ENCODE data around the gene GNG14. TPM values are rescaled to one million over a fixed set of nuclear protein-coding genes. Genes with fewer than 3 reads are reported as not detected.
"Not testable (repeated sequence)": the region's sequence is repeated elsewhere in the genome, so short reads cannot be mapped to it uniquely, and the experiment has no call there.

The GNG14 gene
- total RNA-seq, 1 experiment from 2014 or later, result not detected

DNA sequence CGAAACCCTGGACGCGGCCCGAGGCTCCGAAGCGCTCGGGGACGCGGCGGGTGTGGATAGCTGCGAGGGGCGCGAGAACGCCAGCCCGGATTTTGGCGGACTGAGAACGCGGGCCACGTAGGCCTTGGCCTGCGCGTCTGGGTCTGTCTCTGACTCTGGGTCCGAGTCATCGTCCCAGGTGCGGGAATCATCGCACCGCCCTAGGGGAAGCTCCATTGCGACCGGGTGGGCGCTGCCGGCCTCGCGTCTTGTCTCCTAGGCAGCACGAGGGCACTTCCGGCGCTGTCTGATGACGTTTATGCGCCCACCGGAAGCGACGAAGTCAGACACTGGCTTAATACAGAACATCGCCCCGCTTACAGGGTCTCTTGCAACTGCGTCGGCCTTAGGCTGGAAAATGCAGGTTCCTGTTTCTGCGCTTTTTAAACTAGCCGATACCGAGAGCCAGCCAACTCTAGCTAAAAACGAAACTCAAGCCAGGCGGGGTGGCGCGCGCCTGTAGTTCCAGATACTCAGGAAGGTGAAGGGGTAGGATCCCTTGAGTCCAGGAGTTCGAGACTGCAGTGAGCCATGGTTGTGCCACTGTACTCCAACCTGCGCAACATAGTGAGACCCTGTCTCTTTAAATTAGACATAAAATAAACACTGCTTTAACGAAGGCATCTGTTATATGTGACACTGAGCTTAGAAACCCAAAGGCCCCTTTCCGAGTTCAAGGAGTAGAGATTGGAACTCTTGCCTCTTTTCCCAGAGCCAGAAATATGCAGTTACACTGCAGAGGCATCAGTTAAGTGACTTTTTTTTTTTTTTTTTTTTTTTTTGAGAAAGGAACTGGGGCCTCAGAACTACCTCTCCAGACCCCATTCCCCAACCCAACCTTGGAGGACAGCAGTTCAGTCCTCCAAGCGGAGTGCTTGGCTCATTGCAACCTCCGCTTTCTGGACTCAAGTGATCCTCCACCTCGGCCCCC lies 8.9 kb downstream of the GNG14 start, which contains the start of gene FBXW9:
Gene FBXW9 (minus strand): TSS at position 266 of the 970 bp plus-strand sequence. CDS start 50 bp downstream, at position 216.
- Mint-ChIP-seq H3K4me3 (ENCODE audit: low read depth, unreplicated experiment) (peak within 1 kb of the TSS; percentile 70), H3K36me3 (ENCODE audit: insufficient read depth, unreplicated experiment) (peaks cover 30% of the 10 kb centered on the region), H3K27ac (ENCODE audit: unreplicated experiment) (peak within 1 kb of the TSS; percentile 68), H3K9me3 (ENCODE audit: low read depth, unreplicated experiment) (no peaks in the 10 kb centered on the region), H3K4me1 (ENCODE audit: low read depth, unreplicated experiment) (no peaks in the 10 kb centered on the region), H3K27me3 (ENCODE audit: unreplicated experiment) (no peaks in the 10 kb centered on the region)
- TF ChIP-seq, protein P1, sequence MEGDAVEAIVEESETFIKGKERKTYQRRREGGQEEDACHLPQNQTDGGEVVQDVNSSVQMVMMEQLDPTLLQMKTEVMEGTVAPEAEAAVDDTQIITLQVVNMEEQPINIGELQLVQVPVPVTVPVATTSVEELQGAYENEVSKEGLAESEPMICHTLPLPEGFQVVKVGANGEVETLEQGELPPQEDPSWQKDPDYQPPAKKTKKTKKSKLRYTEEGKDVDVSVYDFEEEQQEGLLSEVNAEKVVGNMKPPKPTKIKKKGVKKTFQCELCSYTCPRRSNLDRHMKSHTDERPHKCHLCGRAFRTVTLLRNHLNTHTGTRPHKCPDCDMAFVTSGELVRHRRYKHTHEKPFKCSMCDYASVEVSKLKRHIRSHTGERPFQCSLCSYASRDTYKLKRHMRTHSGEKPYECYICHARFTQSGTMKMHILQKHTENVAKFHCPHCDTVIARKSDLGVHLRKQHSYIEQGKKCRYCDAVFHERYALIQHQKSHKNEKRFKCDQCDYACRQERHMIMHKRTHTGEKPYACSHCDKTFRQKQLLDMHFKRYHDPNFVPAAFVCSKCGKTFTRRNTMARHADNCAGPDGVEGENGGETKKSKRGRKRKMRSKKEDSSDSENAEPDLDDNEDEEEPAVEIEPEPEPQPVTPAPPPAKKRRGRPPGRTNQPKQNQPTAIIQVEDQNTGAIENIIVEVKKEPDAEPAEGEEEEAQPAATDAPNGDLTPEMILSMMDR (IDR thresholded peaks at IDR 0.05; ENCODE audit: unreplicated experiment), result no peak
- BruUV-seq (replicated peaks), result TSS peak; percentile 96
- intact Hi-C loops (cut with micrococcal nuclease; ENCODE audit: unreplicated experiment), result no loop called here
- DNase-seq, result peak; percentile 90
- CTCF ChIA-PET, result no interaction called here

DNA sequence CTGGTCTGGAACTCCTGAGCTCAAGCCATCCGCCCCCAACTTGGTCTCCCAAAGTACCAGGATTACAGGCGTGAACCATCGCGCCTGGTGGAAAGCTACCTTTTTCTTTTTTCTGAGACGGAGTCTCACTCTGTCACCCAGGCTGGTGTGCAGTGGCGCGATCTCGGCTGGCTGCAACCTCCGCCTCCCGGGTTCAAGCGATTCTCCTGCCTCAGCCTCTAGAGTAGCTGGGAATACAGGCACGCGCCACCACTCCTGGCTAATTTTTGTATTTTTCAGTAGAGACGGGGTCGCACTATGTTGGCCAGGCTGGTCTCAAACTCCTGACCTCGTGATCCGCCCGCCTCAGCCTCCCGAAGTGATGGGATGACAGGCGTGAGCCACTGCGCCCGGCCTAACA lies 9.6 kb downstream of the GNG14 start:
- Mint-ChIP-seq H3K4me3 (ENCODE audit: low read depth, unreplicated experiment) (peak overlapping the region; percentile 70), H3K36me3 (ENCODE audit: insufficient read depth, unreplicated experiment) (peaks cover 28% of the 10 kb centered on the region)
- CTCF ChIA-PET; H3K27ac Mint-ChIP-seq (ENCODE audit: unreplicated experiment); intact Hi-C loops (cut with micrococcal nuclease; ENCODE audit: unreplicated experiment); BruUV-seq (replicated peaks); H3K4me1 Mint-ChIP-seq (ENCODE audit: low read depth, unreplicated experiment); DNase-seq; H3K9me3 Mint-ChIP-seq (ENCODE audit: low read depth, unreplicated experiment); H3K27me3 Mint-ChIP-seq (ENCODE audit: unreplicated experiment): not testable (repeated sequence)

DNA sequence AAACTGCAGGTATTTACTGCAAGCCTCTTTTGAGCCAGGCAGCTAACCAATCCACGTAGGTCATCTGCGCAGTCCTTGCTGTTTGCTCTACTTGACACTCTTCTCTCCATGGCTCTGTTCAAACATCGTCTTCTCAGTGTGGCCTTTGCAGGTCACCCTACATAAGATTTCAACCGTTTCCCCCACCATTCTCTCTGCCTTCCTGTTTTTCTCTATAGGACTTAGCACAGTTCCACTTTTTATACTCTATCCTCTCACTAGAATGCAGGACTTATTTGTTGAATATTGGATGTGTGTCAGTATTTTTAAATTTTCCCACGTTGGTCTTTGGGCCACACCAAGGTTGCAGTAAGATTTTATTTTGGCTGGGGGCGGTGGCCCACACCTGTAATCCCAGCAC lies 10.3 kb downstream of the GNG14 start:
- H3K9me3 Mint-ChIP-seq (ENCODE audit: low read depth, unreplicated experiment), result no peaks in the 10 kb centered on the region
- intact Hi-C loops (cut with micrococcal nuclease; ENCODE audit: unreplicated experiment), result no loop called here
- CTCF ChIA-PET, result no interaction called here
- TF ChIP-seq, protein P1 (IDR thresholded peaks at IDR 0.05; ENCODE audit: unreplicated experiment), result no peak
- BruUV-seq (replicated peaks), result no TSS peak
- H3K4me1 Mint-ChIP-seq (ENCODE audit: low read depth, unreplicated experiment), result no peaks in the 10 kb centered on the region
- no peak for DNase-seq
- H3K4me3 Mint-ChIP-seq (ENCODE audit: low read depth, unreplicated experiment), result no peak overlapping the region
- no peak overlapping the region for H3K27ac Mint-ChIP-seq (ENCODE audit: unreplicated experiment)
- no peaks in the 10 kb centered on the region for H3K27me3 Mint-ChIP-seq (ENCODE audit: unreplicated experiment)
- peaks cover 29% of the 10 kb centered on the region for H3K36me3 Mint-ChIP-seq (ENCODE audit: insufficient read depth, unreplicated experiment)

DNA sequence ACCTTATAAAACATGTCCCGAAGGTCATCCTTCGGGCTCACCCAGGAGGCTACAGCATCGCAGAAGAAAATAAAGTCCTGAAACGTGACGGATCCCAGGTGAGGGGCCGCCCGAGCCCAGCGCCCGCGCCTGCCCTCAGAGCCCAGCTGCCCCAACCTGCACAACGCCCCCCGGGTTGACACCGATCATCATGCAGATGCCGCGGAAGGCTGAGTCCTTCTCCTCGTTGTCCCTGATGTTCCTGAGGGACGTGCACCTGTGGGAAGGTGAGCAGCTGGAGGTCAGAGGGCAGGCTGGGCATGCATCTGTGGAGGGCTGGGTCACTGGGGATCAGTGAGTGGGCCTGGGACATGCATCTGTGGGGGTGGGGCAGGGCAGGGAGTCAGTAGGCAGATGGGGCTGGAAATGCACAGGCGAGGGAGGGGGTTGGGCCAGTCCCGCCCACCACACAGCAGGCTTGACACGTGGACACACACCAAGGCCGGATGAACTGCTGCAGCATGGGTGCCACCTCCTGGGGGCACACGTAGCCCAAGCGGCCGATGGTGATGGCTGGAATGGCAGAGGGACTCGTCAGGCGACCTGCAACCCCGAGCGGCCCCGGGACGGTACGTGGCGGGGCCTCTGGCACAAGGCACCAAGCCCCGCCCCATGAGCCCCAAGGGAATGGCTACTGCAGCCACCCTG lies 13.9 kb downstream of the GNG14 start:
- CTCF ChIA-PET, result no interaction called here
- DNase-seq, result no peak
- BruUV-seq (replicated peaks), result no TSS peak
- Mint-ChIP-seq H3K27me3 (ENCODE audit: unreplicated experiment) (no peaks in the 10 kb centered on the region), H3K9me3 (ENCODE audit: low read depth, unreplicated experiment) (no peaks in the 10 kb centered on the region), H3K36me3 (ENCODE audit: insufficient read depth, unreplicated experiment) (peaks cover 26% of the 10 kb centered on the region), H3K4me1 (ENCODE audit: low read depth, unreplicated experiment) (no peaks in the 10 kb centered on the region), H3K27ac (ENCODE audit: unreplicated experiment) (no peak overlapping the region), H3K4me3 (ENCODE audit: low read depth, unreplicated experiment) (no peak overlapping the region)
- intact Hi-C loops (cut with micrococcal nuclease; ENCODE audit: unreplicated experiment), result no loop called here
- TF ChIP-seq, protein P1 (IDR thresholded peaks at IDR 0.05; ENCODE audit: unreplicated experiment), result no peak
